Mesothelial cell of epicardium (in vitro differentiated cells): Measurements from ENCODE around the gene MAPK9. TPM values are rescaled to one million over a fixed set of nuclear protein-coding genes. Genes with fewer than 3 reads are reported as not detected.

Experiments
- DNase-seq, 2 experiments: peaks; one replicate each; pipeline ENCODE4 v3.0.0; 2021; ENCODE audit warnings: low spot score in 2 of 2; ENCODE audit not compliant: unreplicated experiment in 2 of 2
- H3K27ac Mint-ChIP-seq: 2 replicates; pipeline ENCODE4 v1.8.0; 2021; ENCODE audit warnings: mixed read lengths
- H3K27me3 Mint-ChIP-seq: 2 replicates; pipeline ENCODE4 v1.8.0; 2021; ENCODE audit warnings: low read depth, mixed read lengths
- H3K36me3 Mint-ChIP-seq: 2 replicates; pipeline ENCODE4 v1.8.0; 2021; ENCODE audit warnings: mixed read lengths
- H3K4me1 Mint-ChIP-seq: 2 replicates; pipeline ENCODE4 v1.8.0; 2021; ENCODE audit warnings: mixed read lengths
- H3K4me3 Mint-ChIP-seq: 2 replicates; pipeline ENCODE4 v1.8.0; 2021; ENCODE audit warnings: mild to moderate bottlenecking, moderate library complexity, mixed read lengths
- H3K9me3 Mint-ChIP-seq: 2 replicates; pipeline ENCODE4 v1.8.0; 2021; ENCODE audit warnings: mixed read lengths
- CTCF ChIP-seq: fragments of 200-600 bp; sonication (generic); IDR thresholded peaks from one replicate; pipeline ENCODE4 v1.5.0; 2021; ENCODE audit warnings: antibody characterized with exemption; ENCODE audit not compliant: unreplicated experiment
- total RNA-seq: library from RNA; stranded (reverse); gene quantifications from 3 replicates; pipeline ENCODE4 v1.2.1, GENCODE V29; 2021

The MAPK9 gene
- total RNA-seq, 1 donor from 2014 or later = 35.7 TPM

GRCh38 chr5:180290568-180291233 lies 1.2 kb downstream of the MAPK9 start:
- Mint-ChIP-seq H3K4me3 (peak overlapping the region; percentile 75), H3K9me3 (no peaks in the 10 kb centered on the region), H3K36me3 (peaks cover 7% of the 10 kb centered on the region), H3K27ac (peak overlapping the region; percentile 62), H3K27me3 (no peaks in the 10 kb centered on the region), H3K4me1 (peaks cover 39% of the 10 kb centered on the region)
- TF ChIP-seq CTCF = no peak
- DNase-seq = no peak

GRCh38 chr5:180289966-180290365 lies 1.9 kb downstream of the MAPK9 start:
- Mint-ChIP-seq H3K27me3 (no peaks in the 10 kb centered on the region), H3K4me3 (peak overlapping the region; percentile 75), H3K9me3 (no peaks in the 10 kb centered on the region), H3K4me1 (peaks cover 39% of the 10 kb centered on the region), H3K36me3 (peaks cover 12% of the 10 kb centered on the region), H3K27ac (no peak overlapping the region)
- TF ChIP-seq CTCF = no peak
- DNase-seq = no peak

- TF ChIP-seq CTCF = no peak
- no peaks in the 10 kb centered on the region for H3K9me3 Mint-ChIP-seq
- peaks cover 12% of the 10 kb centered on the region for H3K36me3 Mint-ChIP-seq
- no peak overlapping the region for H3K27ac Mint-ChIP-seq
- H3K4me1 Mint-ChIP-seq = peaks cover 39% of the 10 kb centered on the region
- no peaks in the 10 kb centered on the region for H3K27me3 Mint-ChIP-seq
- H3K4me3 Mint-ChIP-seq = no peak overlapping the region
- no peak for DNase-seq
Measured at GRCh38 chr5:180289433-180289832, 2.5 kb downstream of the MAPK9 start.

- H3K36me3 Mint-ChIP-seq = peaks cover 12% of the 10 kb centered on the region
- no peak for DNase-seq
- H3K9me3 Mint-ChIP-seq = no peaks in the 10 kb centered on the region
- no peak overlapping the region for H3K4me3 Mint-ChIP-seq
- no peaks in the 10 kb centered on the region for H3K27me3 Mint-ChIP-seq
- no peak overlapping the region for H3K27ac Mint-ChIP-seq
- no peak for TF ChIP-seq CTCF
- H3K4me1 Mint-ChIP-seq = peaks cover 36% of the 10 kb centered on the region
Measured at GRCh38 chr5:180287868-180288267, 4.0 kb downstream of the MAPK9 start.

GRCh38 chr5:180287404-180287803 lies 4.5 kb downstream of the MAPK9 start:
- Mint-ChIP-seq H3K4me1 (peaks cover 33% of the 10 kb centered on the region), H3K9me3 (no peaks in the 10 kb centered on the region), H3K27me3 (no peaks in the 10 kb centered on the region), H3K36me3 (peaks cover 12% of the 10 kb centered on the region), H3K4me3 (no peak overlapping the region), H3K27ac (no peak overlapping the region)
- no peak for DNase-seq
- no peak for TF ChIP-seq CTCF
